Keratinocyte (primary cell): ENCODE measurements around the gene TMEM115.

Experiments
- EZH2 ChIP-seq: IDR thresholded peaks from one replicate; pipeline ENCODE4 v1.6.1; 2012; ENCODE audit warnings: inconsistent platforms, mild to moderate bottlenecking, low read length, moderate library complexity
- TF ChIP-seq, protein P1 (sequence below), 3 experiments: IDR thresholded peaks in 1 of 3; conservative IDR thresholded peaks in 1 of 3; optimal IDR thresholded peaks in 1 of 3; 2 replicates in 2 of 3; 3 replicates in 1 of 3; pipeline versions ENCODE3 to v1.5.1; 2011; ENCODE audit warnings: low read length in 3 of 3, mild to moderate bottlenecking in 3 of 3, moderate library complexity in 2 of 3, control low read depth in 1 of 3, inconsistent platforms in 1 of 3; ENCODE audit not compliant: insufficient read depth in 2 of 3; ENCODE audit errors: extremely low read depth in 1 of 3

GRCh38 chr3:50405249-50405648, 45.9 kb upstream of the TMEM115 start:
- TF ChIP-seq, protein P1, sequence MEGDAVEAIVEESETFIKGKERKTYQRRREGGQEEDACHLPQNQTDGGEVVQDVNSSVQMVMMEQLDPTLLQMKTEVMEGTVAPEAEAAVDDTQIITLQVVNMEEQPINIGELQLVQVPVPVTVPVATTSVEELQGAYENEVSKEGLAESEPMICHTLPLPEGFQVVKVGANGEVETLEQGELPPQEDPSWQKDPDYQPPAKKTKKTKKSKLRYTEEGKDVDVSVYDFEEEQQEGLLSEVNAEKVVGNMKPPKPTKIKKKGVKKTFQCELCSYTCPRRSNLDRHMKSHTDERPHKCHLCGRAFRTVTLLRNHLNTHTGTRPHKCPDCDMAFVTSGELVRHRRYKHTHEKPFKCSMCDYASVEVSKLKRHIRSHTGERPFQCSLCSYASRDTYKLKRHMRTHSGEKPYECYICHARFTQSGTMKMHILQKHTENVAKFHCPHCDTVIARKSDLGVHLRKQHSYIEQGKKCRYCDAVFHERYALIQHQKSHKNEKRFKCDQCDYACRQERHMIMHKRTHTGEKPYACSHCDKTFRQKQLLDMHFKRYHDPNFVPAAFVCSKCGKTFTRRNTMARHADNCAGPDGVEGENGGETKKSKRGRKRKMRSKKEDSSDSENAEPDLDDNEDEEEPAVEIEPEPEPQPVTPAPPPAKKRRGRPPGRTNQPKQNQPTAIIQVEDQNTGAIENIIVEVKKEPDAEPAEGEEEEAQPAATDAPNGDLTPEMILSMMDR (optimal IDR thresholded peaks at IDR 0.05 in 1 of 3, IDR thresholded peaks at IDR 0.05 in 1 of 3, conservative IDR thresholded peaks at IDR 0.05 in 1 of 3; ENCODE audit: extremely low read depth in 1 of 3, insufficient read depth in 2 of 3, low read length in 3 of 3): no peak
- no peak for TF ChIP-seq EZH2
